GM21529 (cell line): Measurements from ENCODE around the gene SUPT20HL2.
A peak's percentile ranks its signal among the peaks of the same experiment; 100 is the strongest.
"Not testable (repeated sequence)": the region's sequence is repeated elsewhere in the genome, so short reads cannot be mapped to it uniquely, and the experiment has no call there.

Experiments used
- ATAC-seq: cut with Tn5 transposase; IDR thresholded peaks from one replicate; pipeline ENCODE4 v1.9.1; 2021; ENCODE audit not compliant: unreplicated experiment

Gene SUPT20HL2

DNA sequence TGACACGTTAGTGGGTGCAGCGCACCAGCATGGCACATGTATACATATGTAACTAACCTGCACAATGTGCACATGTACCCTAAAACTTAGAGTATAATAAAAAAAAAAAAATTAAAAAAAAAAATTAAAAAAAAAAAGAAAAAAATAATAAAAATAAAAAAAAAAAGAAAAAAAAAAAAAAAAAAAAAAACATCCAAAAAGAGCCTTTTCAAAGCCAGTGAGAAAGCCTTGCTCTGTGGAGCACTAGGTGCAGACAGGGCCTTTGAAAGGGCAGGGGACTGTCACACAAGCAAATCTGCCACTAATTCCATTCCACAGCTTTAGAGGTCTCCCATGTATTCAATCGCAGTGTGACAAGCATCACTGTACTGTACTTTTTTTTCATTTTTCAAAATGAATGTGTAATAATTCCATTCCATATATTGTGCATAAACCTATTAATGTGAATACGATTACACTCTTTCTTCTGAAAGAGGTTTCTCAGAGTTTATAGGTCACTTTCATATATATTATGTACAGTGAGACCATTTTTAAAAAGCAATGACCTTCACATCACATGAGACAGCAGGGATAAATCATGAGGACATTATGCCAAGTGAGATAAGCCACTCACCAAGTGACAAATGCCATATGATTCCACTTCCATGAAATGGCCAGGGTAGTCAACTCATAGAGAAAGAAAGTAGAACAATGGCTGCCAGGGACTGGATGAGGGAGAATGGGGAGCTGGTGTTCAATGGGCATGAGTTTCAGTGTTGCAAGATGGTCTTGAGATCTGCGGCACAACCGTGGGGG, 4.1 kb downstream of the SUPT20HL2 start:
- ATAC-seq, result not testable (repeated sequence)

- ATAC-seq, result not testable (repeated sequence)
Measured at GRCh38 chrX:24308803-24309202, 5.1 kb downstream of the SUPT20HL2 start.

DNA sequence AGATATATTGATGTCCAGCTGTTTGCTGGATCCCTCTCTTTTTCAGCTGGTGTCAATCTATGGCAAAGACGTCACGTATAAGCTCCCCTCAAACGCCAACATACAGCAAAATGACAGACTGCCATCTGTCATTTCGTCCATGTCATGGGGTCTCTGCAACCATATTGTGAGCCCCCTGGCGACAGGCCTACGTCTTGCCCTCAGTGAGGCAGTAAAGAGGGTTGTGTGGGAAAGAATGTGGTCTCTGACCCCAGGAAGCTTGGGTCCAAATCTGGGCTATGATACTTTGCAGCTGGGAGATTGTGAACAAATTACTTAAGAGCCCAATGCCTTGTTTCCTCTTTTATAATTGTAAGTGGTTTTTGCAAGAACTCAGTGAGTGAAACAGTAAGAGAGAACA, 7.4 kb downstream of the SUPT20HL2 start:
- no peak for ATAC-seq

DNA sequence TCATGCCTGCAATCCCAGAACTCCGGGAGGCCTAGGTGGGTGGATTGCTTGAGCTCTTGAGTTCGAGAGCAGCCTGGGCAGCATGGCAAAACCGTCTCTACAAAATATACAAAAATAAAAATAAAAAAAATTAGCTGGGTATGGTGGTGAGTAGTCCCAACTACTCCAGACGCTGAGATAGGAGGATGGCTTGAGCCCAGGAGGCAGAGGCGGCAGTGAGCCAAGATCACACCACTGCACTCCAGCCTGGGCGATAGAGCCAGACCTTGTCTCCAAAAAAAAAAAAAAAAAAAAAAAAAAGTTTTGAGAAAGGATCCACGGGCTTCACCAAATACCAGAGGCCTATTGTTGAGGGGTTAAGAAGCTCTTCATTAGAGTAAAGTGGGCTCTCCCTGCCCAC, 8.0 kb downstream of the SUPT20HL2 start:
- no peak for ATAC-seq

DNA sequence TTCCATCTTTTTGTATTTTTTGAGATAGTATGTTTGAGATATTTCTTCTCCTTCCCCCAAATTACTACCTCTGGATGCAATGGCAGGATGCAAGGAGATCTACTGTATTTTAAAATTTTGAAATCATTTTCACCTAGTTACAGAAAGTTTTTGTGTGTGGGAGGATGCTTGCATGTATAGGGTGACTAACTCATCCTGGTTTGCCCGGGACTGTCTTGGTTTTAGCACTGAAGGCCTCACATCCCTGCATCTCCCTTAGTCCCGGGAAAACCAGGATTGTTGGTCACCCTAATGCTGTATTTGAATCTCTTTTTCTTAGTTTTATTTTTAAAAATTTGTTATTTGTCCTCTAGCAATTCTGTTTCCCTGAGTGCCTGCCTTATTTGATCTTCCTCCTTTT, 12.1 kb downstream of the SUPT20HL2 start:
- no peak for ATAC-seq

GRCh38 chrX:24301060-24301459, 12.8 kb downstream of the SUPT20HL2 start:
- ATAC-seq, result no peak

DNA sequence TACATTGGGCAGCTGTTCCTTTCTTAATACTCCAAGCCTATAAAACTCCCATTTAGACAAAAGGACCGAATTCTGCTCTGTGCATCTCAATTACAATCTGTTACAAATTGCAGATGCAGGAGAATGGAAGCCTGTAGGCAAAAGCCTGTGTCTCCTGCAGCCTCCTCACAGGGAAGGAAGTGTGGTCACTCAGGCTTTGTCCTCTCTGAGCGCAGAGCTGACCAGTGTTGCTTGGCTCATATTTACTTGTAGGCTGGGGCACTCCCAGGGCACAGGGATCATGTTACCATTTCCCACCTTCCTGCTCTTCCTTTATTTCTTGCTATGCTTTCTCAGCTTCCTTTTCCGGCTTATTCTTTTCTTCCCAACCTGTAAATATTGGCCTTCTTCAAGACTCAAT, 15.7 kb downstream of the SUPT20HL2 start:
- ATAC-seq, result no peak

GRCh38 chrX:24294619-24295018, 19.2 kb downstream of the SUPT20HL2 start:
- no peak for ATAC-seq

DNA sequence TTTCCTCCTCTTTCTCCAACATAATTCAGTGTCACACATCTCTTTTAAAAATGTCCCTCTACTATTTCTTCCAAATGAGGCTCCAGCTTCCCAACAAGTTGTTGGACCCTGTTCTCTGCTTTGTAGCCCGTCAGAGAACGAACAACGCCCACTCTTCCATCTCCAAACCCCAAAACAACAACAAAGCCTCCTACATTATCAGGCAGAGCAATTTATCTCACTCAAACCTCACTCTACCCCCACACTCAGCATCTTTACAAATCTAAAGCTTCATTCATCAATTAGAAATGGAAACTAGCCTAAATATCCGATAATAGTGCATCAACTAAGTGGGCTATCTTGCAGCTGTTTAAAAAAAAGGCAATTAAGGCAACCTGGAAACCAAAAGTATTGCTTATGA, 20.5 kb downstream of the SUPT20HL2 start:
- no peak for ATAC-seq

DNA sequence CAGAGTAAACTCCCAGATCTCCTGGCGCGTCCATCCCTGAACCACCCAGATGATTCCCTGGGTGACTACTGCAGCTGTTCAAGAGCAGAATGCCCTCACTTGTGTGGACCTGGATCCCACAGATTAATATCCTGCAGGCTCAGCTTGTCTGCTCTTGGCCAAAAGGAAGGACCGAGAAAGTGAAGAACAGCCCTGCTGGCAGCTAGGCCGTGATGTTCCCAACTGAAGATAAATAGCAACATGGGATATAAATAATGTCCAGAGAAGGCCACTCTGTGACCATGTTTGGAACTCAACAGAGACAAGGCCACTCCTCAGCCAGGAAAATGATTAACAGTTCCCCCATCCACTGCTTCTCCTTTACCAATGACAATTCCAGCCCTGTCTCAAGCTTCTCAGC, 21.5 kb downstream of the SUPT20HL2 start:
- ATAC-seq, result no peak

DNA sequence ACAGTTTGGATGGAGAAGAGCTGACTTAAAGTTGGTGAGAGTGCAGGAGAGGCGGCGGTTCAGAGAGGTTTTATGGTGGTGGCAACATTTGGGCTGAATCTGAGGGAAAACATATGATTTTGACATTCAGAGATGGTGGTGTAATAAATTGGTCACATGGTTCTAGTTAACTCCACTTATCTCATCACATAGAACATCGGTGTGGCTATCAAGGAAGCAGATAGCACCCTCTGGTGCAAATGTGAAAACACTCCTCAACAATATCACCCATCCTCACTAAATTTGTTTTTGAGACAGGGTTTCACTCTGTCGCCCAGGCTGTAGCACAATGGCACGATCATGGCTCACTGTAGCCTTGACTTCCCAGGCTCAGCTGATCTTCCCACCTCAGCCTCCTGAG, 28.8 kb downstream of the SUPT20HL2 start:
- ATAC-seq, result no peak

GRCh38 chrX:24283127-24283794, 30.6 kb downstream of the SUPT20HL2 start:
- no peak for ATAC-seq

- ATAC-seq, result peak; percentile 49
Measured at GRCh38 chrX:24282381-24283126, 31.3 kb downstream of the SUPT20HL2 start.

DNA sequence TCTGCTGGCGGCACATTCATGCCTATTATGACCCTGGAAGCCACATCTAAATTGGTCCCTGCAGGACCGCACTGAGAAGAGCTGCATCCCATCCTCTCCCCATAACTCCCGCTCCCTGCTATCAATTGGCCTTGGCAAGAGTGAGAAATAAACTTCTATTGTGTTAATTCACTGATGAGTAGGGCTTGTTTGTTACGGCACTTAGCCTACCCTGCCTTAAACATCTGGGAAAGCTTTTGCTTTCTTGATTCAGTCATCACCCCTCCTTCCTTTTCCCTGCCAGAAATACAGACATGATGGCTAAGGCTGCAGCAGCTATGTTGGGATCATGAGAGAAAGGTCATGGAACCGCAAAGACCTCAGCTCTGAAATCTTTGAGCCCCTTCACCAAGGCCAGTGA, 36.5 kb downstream of the SUPT20HL2 start:
- ATAC-seq, result no peak

DNA sequence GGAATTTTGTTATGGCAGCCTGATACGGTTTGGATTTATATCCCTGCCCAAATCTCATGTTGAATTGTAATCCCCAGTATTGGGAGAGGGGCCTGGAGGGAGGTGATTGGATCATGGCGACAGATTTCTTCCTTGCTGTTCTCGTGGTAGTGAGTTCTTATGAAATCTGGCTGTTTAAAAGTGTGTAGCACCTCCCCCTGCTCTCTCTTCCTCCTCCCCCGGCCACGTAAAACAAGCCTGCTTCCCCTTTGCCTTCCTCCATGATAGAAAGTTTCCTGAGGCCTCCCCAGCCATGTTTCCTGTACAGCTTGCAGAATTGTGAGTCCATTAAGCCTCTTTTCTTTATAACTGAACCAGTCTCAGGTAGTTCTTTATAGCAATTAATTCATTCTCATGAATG, 37.9 kb downstream of the SUPT20HL2 start:
- ATAC-seq, result no peak

DNA sequence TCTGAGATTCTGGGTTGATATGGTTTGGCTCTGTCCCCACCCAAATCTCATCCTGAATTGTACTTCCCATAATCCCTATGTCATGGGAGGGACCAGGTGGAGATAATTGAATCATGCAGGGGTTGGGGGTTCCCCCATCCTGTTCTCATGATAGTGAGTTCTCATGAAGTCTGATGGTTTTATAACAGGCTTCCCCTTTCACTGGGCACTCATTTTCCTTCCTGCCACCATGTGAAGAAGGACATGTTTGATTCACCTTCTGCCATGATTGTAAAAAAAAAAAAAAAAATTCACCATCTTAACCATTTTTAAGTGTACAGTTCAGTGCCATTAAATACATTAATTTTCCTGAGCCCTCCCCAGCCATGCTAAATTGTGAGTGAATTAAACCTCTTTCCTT, 42.6 kb downstream of the SUPT20HL2 start:
- no peak for ATAC-seq

DNA sequence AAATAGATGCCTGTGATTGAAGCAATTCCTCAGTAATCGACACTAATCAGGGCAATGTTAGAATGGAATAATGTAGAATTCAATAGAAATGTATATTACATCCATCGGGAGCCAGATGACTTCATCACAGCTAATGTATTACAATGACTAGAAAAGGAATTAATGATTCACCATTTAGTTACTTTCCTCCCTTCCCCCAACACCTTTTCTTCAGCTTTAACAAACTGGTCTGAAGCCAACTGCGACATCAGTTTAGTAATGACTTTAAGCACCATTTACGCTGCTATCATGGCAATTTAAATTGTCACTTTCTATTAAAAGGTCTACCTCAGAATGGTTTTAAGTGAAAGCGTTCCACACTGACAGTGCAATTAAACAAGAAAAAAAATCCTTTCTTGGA, 45.1 kb downstream of the SUPT20HL2 start:
- no peak for ATAC-seq

DNA sequence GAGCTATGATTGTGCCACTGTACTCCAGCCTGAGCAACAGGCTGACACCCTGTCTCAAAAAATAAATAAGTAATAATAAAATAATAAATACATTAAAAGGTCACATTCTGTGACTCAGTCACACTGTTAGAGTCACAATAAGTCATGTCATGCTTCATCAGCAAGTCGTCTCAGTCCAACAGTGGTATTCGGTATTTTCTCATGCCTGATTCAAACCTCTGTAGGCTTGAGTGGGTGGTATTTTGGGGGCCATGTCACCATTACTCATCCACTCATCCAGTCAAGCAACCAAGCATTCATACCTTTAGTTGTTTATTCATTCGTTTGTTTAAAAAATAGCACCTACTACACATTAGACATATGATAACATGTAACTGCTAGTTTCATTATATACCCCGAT, 46.9 kb downstream of the SUPT20HL2 start:
- ATAC-seq, result no peak

- no peak for ATAC-seq
Measured at GRCh38 chrX:24264383-24264782, 49.5 kb downstream of the SUPT20HL2 start.

DNA sequence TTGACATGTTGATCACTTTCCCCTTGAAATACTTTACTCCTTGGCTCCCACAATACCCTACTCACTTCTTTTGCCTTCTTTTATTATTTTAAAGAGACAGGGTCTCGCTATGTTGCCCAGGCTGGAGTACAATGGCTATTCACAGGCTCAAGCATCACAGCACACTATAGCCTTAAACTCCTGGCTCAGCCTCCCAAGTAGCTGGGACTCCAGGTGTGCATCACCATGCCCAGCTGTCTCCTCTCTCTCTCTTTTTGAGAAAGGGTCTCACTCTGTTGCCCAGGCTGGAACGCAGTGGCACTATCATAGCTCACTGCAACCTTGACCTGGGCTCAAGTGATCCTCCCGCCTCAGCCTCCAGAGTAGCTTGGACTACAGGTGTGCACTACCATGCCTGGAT, 51.6 kb downstream of the SUPT20HL2 start:
- ATAC-seq, result no peak
